ENCODE data around the gene TRIM69. TPM values are rescaled to one million over a fixed set of nuclear protein-coding genes. Genes with fewer than 3 reads are reported as not detected.

Gene TRIM69
- total and polyA plus RNA-seq, 8 donors: 2.4 to 15.8 (median 4.6) TPM

GRCh38 chr15:44712346-44713005, 23.9 kb upstream of the TRIM69 start:
- Histone ChIP-seq H3K4me1 (peaks cover 0 to 12% (median 8%) of the 10 kb centered on the region in 3 donors), H3K27me3 (no peaks in the 10 kb centered on the region), H3K27ac (peak overlapping the region; percentile 89 to 99 (median 96)), H3K4me3 (peak overlapping the region; percentile 57 to 93 (median 84)), H3K9me3 (no peaks in the 10 kb centered on the region), H3K36me3 (peaks cover 2 to 23% (median 7%) of the 10 kb centered on the region in 3 donors)
- WGBS, 2 donors: 19 to 27% methylated on average over 24 of the region's 24 CpGs
- TF ChIP-seq CTCF (IDR thresholded peaks at IDR 0.05): no peak
- intact Hi-C loops (cut with DNase I): no loop called here
- peak; percentile 53 to 78 (median 61) for ATAC-seq
- peak; percentile 28 to 83 (median 58) for DNase-seq
- FAIRE-seq: no peak

GRCh38 chr15:44713006-44713966, 23.0 kb upstream of the TRIM69 start:
- no peak for FAIRE-seq

GRCh38 chr15:44715142-44715796, 21.1 kb upstream of the TRIM69 start:
- H3K27me3 ChIP-seq: no peaks in the 10 kb centered on the region
- peaks cover 6 to 32% (median 12%) of the 10 kb centered on the region in 3 donors for H3K36me3 ChIP-seq
- ATAC-seq: no peak
- intact Hi-C loops (cut with DNase I): no loop called here
- H3K9me3 ChIP-seq: no peaks in the 10 kb centered on the region
- FAIRE-seq: no peak
- no peak overlapping the region for H3K27ac ChIP-seq
- peaks cover 0 to 9% (median 8%) of the 10 kb centered on the region in 3 donors for H3K4me1 ChIP-seq
- H3K4me3 ChIP-seq: no peak overlapping the region
- no peak for TF ChIP-seq CTCF (IDR thresholded peaks at IDR 0.05)
- DNase-seq: no peak
- WGBS, 2 donors: 87% methylated on average over 6 of the region's 6 CpGs

More at GRCh38 chr15:44713006-44713966, 23.0 kb upstream of the TRIM69 start:
- 86 to 92% methylated on average over 5 of the region's 5 CpGs for WGBS, 2 donors
- Histone ChIP-seq H3K36me3 (peaks cover 4 to 31% (median 12%) of the 10 kb centered on the region in 3 donors), H3K9me3 (no peaks in the 10 kb centered on the region), H3K4me1 (peaks cover 0 to 12% (median 8%) of the 10 kb centered on the region in 3 donors), H3K27ac (peak overlapping the region in 3 of 4 donors; percentile 94 to 99 (median 99)), H3K4me3 (peak overlapping the region in 3 of 4 donors; percentile 57 to 93 (median 88)), H3K27me3 (no peaks in the 10 kb centered on the region)
- intact Hi-C loops (cut with DNase I): no loop called here
- ATAC-seq (no peak), DNase-seq (no peak)
- TF ChIP-seq CTCF (IDR thresholded peaks at IDR 0.05): no peak

GRCh38 chr15:44715797-44716334, 20.5 kb upstream of the TRIM69 start:
- ATAC-seq (no peak), FAIRE-seq (no peak), DNase-seq (no peak)
- H3K36me3 ChIP-seq: peaks cover 6 to 32% (median 12%) of the 10 kb centered on the region in 3 donors
- H3K27ac ChIP-seq: no peak overlapping the region
- 79 to 85% methylated on average over 2 of the region's 2 CpGs for WGBS, 2 donors
- H3K27me3 ChIP-seq: no peaks in the 10 kb centered on the region
- H3K4me1 ChIP-seq: peaks cover 0 to 9% (median 8%) of the 10 kb centered on the region in 3 donors
- TF ChIP-seq CTCF (IDR thresholded peaks at IDR 0.05): no peak
- no peaks in the 10 kb centered on the region for H3K9me3 ChIP-seq
- no peak overlapping the region for H3K4me3 ChIP-seq
- intact Hi-C loops (cut with DNase I): no loop called here

Measured in pancreas (tissue), 10 donors.